ENCODE results near the gene CDK2AP2. TPM values are rescaled to one million over a fixed set of nuclear protein-coding genes. Genes with fewer than 3 reads are reported as not detected.
A peak's percentile ranks its signal among the peaks of the same experiment; 100 is the strongest.

CDK2AP2 gene
- total and polyA plus RNA-seq, 2 donors (not counting 3 experiments of a cell fraction or from before 2014, with no cell fraction given), result 81.2 to 143 TPM

DNA sequence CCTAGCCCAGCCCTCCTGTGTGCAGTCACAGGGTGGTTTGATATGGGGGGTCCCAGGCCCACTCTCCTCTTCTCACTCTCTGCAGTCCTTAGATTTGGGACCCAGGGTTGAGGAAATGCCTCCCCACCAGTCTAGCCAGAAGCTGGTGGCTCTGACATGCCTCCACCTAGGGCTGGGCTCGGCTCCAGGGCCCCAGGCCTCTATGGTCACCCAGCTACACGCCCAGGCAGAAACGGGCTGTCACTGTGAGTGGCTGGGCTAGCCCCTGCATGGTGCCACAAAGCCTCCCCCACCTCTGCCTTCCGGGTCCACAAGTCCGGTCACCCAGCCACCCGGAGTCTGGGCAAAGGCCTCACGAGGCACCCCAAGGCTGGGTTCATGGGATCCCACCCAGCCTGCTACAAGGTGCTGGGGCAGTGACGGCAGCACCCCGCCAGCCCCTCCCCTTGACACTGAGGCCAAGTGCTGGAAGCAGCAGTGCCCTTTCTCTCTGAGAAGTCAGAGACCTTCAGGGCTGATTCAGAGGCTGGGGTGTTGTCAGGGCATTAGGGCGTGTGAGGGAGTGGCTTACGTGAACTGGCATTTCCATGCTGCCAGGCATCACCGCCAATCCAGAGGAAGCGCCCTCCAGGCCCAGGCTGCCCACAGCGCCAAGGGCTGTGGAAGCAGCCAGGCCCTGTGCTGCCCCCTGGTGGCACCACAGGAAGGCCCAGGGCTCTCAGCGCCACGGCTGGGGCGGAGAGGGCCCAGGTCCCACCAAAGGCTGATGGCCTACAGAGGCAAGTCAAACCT lies 2.2 kb downstream of the CDK2AP2 start:
- Histone ChIP-seq H3K27me3 (ENCODE audit: control insufficient read depth in 2 of 2, insufficient read depth in 2 of 2, low read length in 2 of 2) (no peaks in the 10 kb centered on the region), H3K4me1 (ENCODE audit: control insufficient read depth, extremely low read depth, insufficient read depth, low read length) (peaks cover 36% of the 10 kb centered on the region), H3K9ac (replicated peaks; ENCODE audit: extremely low read depth, insufficient read depth, low read length) (peak overlapping the region; percentile 4), H3K79me2 (ENCODE audit: control insufficient read depth, insufficient read depth, low read length) (peaks cover 11% of the 10 kb centered on the region), H3K27ac (ENCODE audit: insufficient read depth, low read depth, low read length) (peak overlapping the region; percentile 51), H4K20me1 (replicated peaks; ENCODE audit: control insufficient read depth, extremely low read depth, insufficient read depth, low read length) (no peaks in the 10 kb centered on the region), H3K4me3 (replicated peaks in 1 of 3; ENCODE audit: insufficient read depth in 1 of 3, low read depth in 1 of 3, low read length in 3 of 3) (no peak overlapping the region), H2AFZ (ENCODE audit: low read depth, low read length) (no peak overlapping the region), H3K9me3 (replicated peaks; ENCODE audit: control insufficient read depth, insufficient read depth, low read length) (no peaks in the 10 kb centered on the region), H3K4me2 (ENCODE audit: insufficient read depth, low read length) (peak overlapping the region; percentile 37), H3K36me3 (ENCODE audit: control insufficient read depth in 2 of 2, extremely low read depth in 1 of 2, insufficient read depth in 2 of 2, low read length in 2 of 2) (peaks cover 0 to 4% of the 10 kb centered on the region in 2 experiments), H3K9me1 (replicated peaks; ENCODE audit: control insufficient read depth, extremely low read depth, insufficient read depth, low read length) (no peaks in the 10 kb centered on the region)
- dilution Hi-C loops (cut with MboI; ENCODE audit: extremely low pct_ligation_motif_present, low sequenced_read_pairs), result no loop called here
- TF ChIP-seq POLR2A (IDR thresholded peaks at IDR 0.05; ENCODE audit: low read depth, low read length) (no peak), POLR2AphosphoS5 (IDR thresholded peaks at IDR 0.05; ENCODE audit: insufficient read depth, low read depth, low read length) (peak; percentile 40), MYC (IDR thresholded peaks at IDR 0.05; ENCODE audit: low read depth, low read length) (no peak), JUN (IDR thresholded peaks at IDR 0.05; ENCODE audit: borderline replicate concordance, insufficient read depth, insufficient read length, low read depth) (no peak)
- TF ChIP-seq, protein P1, sequence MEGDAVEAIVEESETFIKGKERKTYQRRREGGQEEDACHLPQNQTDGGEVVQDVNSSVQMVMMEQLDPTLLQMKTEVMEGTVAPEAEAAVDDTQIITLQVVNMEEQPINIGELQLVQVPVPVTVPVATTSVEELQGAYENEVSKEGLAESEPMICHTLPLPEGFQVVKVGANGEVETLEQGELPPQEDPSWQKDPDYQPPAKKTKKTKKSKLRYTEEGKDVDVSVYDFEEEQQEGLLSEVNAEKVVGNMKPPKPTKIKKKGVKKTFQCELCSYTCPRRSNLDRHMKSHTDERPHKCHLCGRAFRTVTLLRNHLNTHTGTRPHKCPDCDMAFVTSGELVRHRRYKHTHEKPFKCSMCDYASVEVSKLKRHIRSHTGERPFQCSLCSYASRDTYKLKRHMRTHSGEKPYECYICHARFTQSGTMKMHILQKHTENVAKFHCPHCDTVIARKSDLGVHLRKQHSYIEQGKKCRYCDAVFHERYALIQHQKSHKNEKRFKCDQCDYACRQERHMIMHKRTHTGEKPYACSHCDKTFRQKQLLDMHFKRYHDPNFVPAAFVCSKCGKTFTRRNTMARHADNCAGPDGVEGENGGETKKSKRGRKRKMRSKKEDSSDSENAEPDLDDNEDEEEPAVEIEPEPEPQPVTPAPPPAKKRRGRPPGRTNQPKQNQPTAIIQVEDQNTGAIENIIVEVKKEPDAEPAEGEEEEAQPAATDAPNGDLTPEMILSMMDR (IDR thresholded peaks at IDR 0.05; ENCODE audit: extremely low read depth in 1 of 2, insufficient read depth in 1 of 2, low read depth in 1 of 2, low read length in 2 of 2), result peak; percentile 99
- ChIA-PET POLR2A (interaction anchor here (1.0 kb wide), 1 partner anchor 114 kb away, joined by 4 read pairs; the partner anchor contains the start of gene RAD9A), CTCF (interaction anchor here (0.5 to 2.3 kb wide), 7 partner anchors 54 to 433 kb away, joined by 3 to 20 read pairs (median 7); partner anchors contain the start of genes PPP1CA and RAD9A)
- intact Hi-C loops (cut with micrococcal nuclease), result loop anchor here (1.0 to 10.0 kb wide), 6 partner anchors 22 to 241 kb away; partner anchors contain the start of genes AIP, CORO1B, GRK2 and PPP1CA
- no TSS peak for BruUV-seq (replicated peaks)
- FAIRE-seq (peak; percentile 93), DNase-seq (ENCODE audit: low read depth, low spot score) (peak; percentile 84)

Measured in endothelial cell of umbilical vein (primary cell).